H1 (cell line): ENCODE results near the gene PPP2R3A. TPM values are rescaled to one million over a fixed set of nuclear protein-coding genes. Genes with fewer than 3 reads are reported as not detected.

Source experiments
- CTCF ChIA-PET: fragments of 300-600 bp; sonication (Branson Sonifier 250); formaldehyde crosslinking; loops from one replicate; lab custom pipeline; 2021; ENCODE audit not compliant: partially characterized antibody; lab: Charles Lee
- POLR2A ChIA-PET: fragments of 300-600 bp; sonication (Branson Sonifier 250); formaldehyde crosslinking; loops from one replicate; lab custom pipeline; 2021; ENCODE audit warnings: inconsistent platforms; ENCODE audit not compliant: partially characterized antibody; lab: Charles Lee
- DNase-seq, 2 experiments: peaks; one replicate each; pipeline versions ENCODE4 v3.0.0 to v3.0.0-alpha.2; 2010 to 2022; ENCODE audit warnings: low spot score in 2 of 2, low read depth in 1 of 2, mixed read lengths in 1 of 2
- FAIRE-seq: peaks from 2 replicates; lab custom pipeline; 2011; peaks lifted over from hg19 to GRCh38; lab: Jason Lieb, UNC
- H2AFZ ChIP-seq: 2 replicates; pipeline ENCODE4 v1.8.1; 2012; ENCODE audit warnings: low read length, inconsistent platforms
- H2AK5ac ChIP-seq: 2 replicates; pipeline ENCODE4 v1.6.1; 2013; ENCODE audit warnings: low read depth, low read length
- H2BK120ac ChIP-seq: replicated peaks from 2 replicates; pipeline ENCODE3; 2013; ENCODE audit warnings: low read depth, low read length, inconsistent platforms
- H2BK12ac ChIP-seq: 2 replicates; pipeline ENCODE4 v1.6.1; 2013; ENCODE audit warnings: low read depth, low read length
- H2BK15ac ChIP-seq: 2 replicates; pipeline ENCODE4 v1.6.1; 2013; ENCODE audit warnings: low read length
- H2BK20ac ChIP-seq: 2 replicates; pipeline ENCODE4 v1.6.1; 2013; ENCODE audit warnings: low read length
- H2BK5ac ChIP-seq: 2 replicates; pipeline ENCODE4 v1.6.1; 2013; ENCODE audit warnings: low read depth, low read length
- H3K14ac ChIP-seq: 2 replicates; pipeline ENCODE4 v1.6.1; 2013; ENCODE audit warnings: inconsistent platforms; ENCODE audit not compliant: insufficient read length
- H3K18ac ChIP-seq: 2 replicates; pipeline ENCODE4 v1.6.1; 2013; ENCODE audit warnings: low read length; ENCODE audit errors: extremely low read depth
- H3K23ac ChIP-seq: 2 replicates; pipeline ENCODE4 v1.6.1; 2013; ENCODE audit warnings: inconsistent platforms; ENCODE audit not compliant: insufficient read length
- H3K23me2 ChIP-seq: 2 replicates; pipeline ENCODE4 v1.6.1; 2013; ENCODE audit warnings: low read depth, low read length
- H3K27ac ChIP-seq: 2 replicates; pipeline ENCODE4 v1.6.1; 2011; ENCODE audit warnings: low read depth, low read length, inconsistent platforms
- H3K27me3 ChIP-seq, 4 experiments: replicated peaks in 1 of 4; 1 replicate in 1 of 4; 2 replicates in 3 of 4; pipeline versions ENCODE4 v1.6.1 to v1.8.1; 2011 to 2013; ENCODE audit warnings: low read length in 3 of 4, mild to moderate bottlenecking in 3 of 4, inconsistent platforms in 2 of 4, mixed read lengths in 2 of 4, moderate library complexity in 1 of 4; ENCODE audit not compliant: control insufficient read depth in 3 of 4, insufficient read depth in 3 of 4; ENCODE audit errors: extremely low read depth in 1 of 4
- H3K36me3 ChIP-seq, 4 experiments: 2 replicates each; pipeline versions ENCODE4 v1.6.1 to v1.8.1; 2011 to 2013; ENCODE audit warnings: mild to moderate bottlenecking in 4 of 4, low read length in 3 of 4, moderate library complexity in 2 of 4, control low read depth in 1 of 4, inconsistent platforms in 1 of 4; ENCODE audit not compliant: insufficient read depth in 4 of 4, control insufficient read depth in 2 of 4
- H3K4ac ChIP-seq: replicated peaks from 2 replicates; pipeline ENCODE3; 2013; ENCODE audit warnings: low read length, low read depth, mixed read lengths, inconsistent platforms; ENCODE audit not compliant: insufficient read length
- H3K4me1 ChIP-seq, 4 experiments: replicated peaks in 1 of 4; 1 replicate in 1 of 4; 2 replicates in 3 of 4; pipeline versions ENCODE4 v1.6.1 to v1.8.1; 2011 to 2013; ENCODE audit warnings: low read length in 3 of 4, inconsistent platforms in 2 of 4, mixed read lengths in 1 of 4; ENCODE audit not compliant: insufficient read depth in 4 of 4, control insufficient read depth in 3 of 4
- H3K4me2 ChIP-seq, 2 experiments: 2 replicates each; pipeline versions ENCODE4 v1.6.1 to v1.8.1; 2011 to 2013; ENCODE audit warnings: low read depth in 2 of 2, low read length in 2 of 2, control low read depth in 1 of 2, inconsistent platforms in 1 of 2, mild to moderate bottlenecking in 1 of 2; ENCODE audit not compliant: insufficient read depth in 1 of 2
- H3K4me3 ChIP-seq, 4 experiments: fragments of 200-600, 300-600 bp in 1 of 4; sonication (generic), shearing (Covaris generic), sonication (Bioruptor Twin) in 1 of 4; 2 replicates each; pipeline versions ENCODE4 v1.5.1 to v1.8.1; 2011 to 2016; ENCODE audit warnings: low read length in 4 of 4, low read depth in 3 of 4, control low read depth in 2 of 4, inconsistent platforms in 2 of 4, mild to moderate bottlenecking in 2 of 4, mixed read lengths in 1 of 4, moderate library complexity in 1 of 4; ENCODE audit not compliant: insufficient read depth in 2 of 4; ENCODE audit errors: extremely low read depth in 1 of 4
- H3K56ac ChIP-seq: replicated peaks from 2 replicates; pipeline ENCODE3; 2013; ENCODE audit warnings: low read depth, mild to moderate bottlenecking, mixed read lengths, low read length, inconsistent platforms; ENCODE audit not compliant: insufficient read length
- H3K79me1 ChIP-seq: 2 replicates; pipeline ENCODE4 v1.6.1; 2013; ENCODE audit warnings: low read depth, low read length, control low read depth
- H3K79me2 ChIP-seq, 2 experiments: 2 replicates each; pipeline versions ENCODE4 v1.6.1 to v1.8.1; 2012 to 2013; ENCODE audit warnings: low read length in 2 of 2, mild to moderate bottlenecking in 2 of 2, inconsistent platforms in 1 of 2; ENCODE audit not compliant: insufficient read depth in 2 of 2, control insufficient read depth in 1 of 2
- H3K9ac ChIP-seq, 4 experiments: replicated peaks in 1 of 4; 1 replicate in 1 of 4; 2 replicates in 3 of 4; pipeline versions ENCODE4 v1.6.1 to v1.8.1; 2011 to 2013; ENCODE audit warnings: low read depth in 3 of 4, low read length in 3 of 4, control low read depth in 2 of 4, mild to moderate bottlenecking in 2 of 4, moderate library complexity in 2 of 4, inconsistent platforms in 1 of 4; ENCODE audit errors: extremely low read depth in 1 of 4
- H3K9me3 ChIP-seq, 2 experiments: 2 replicates each; pipeline versions ENCODE4 v1.6.1 to v1.8.1; 2012 to 2013; ENCODE audit warnings: mild to moderate bottlenecking in 2 of 2, moderate library complexity in 2 of 2, control low read depth in 1 of 2, inconsistent platforms in 1 of 2, low read depth in 1 of 2, low read length in 1 of 2, mixed read lengths in 1 of 2; ENCODE audit not compliant: insufficient read depth in 2 of 2
- H4K20me1 ChIP-seq, 2 experiments: replicated peaks in 1 of 2; 2 replicates each; pipeline versions ENCODE3 to v1.8.1; 2011 to 2013; ENCODE audit warnings: inconsistent platforms in 2 of 2, low read length in 2 of 2, mild to moderate bottlenecking in 1 of 2; ENCODE audit not compliant: insufficient read depth in 2 of 2, control insufficient read depth in 1 of 2
- H4K5ac ChIP-seq: 2 replicates; pipeline ENCODE4 v1.6.1; 2013; ENCODE audit warnings: low read length, low read depth, mixed read lengths, inconsistent platforms; ENCODE audit not compliant: insufficient read length
- H4K8ac ChIP-seq: 2 replicates; pipeline ENCODE4 v1.8.0; 2013; ENCODE audit warnings: mild to moderate bottlenecking, moderate library complexity, low read length, inconsistent platforms; ENCODE audit not compliant: insufficient read depth; ENCODE audit errors: extremely low read depth
- H4K91ac ChIP-seq: replicated peaks from 2 replicates; pipeline ENCODE3; 2013; ENCODE audit warnings: low read length, mixed read lengths, inconsistent platforms; ENCODE audit not compliant: insufficient read length
- CBX5 ChIP-seq: fragments of 300-800, 300-1000 bp; sonication (generic); IDR thresholded peaks from 2 replicates; pipeline ENCODE4 v1.7.1; 2016; ENCODE audit warnings: antibody characterized with exemption, low read length, low read depth
- CHD2 ChIP-seq: IDR thresholded peaks from 2 replicates; pipeline ENCODE4 v1.6.1; 2012; ENCODE audit warnings: low read length, improper control_type of control experiment
- E2F6 ChIP-seq: IDR thresholded peaks from 2 replicates; pipeline ENCODE4 v1.6.1; 2012; ENCODE audit warnings: inconsistent platforms
- EZH2 ChIP-seq: fragments of 200-600 bp; sonication (generic); IDR thresholded peaks from 2 replicates; pipeline ENCODE4 v1.7.1; 2012; ENCODE audit warnings: low read depth, mild to moderate bottlenecking, moderate library complexity, low read length, inconsistent platforms; ENCODE audit not compliant: severe bottlenecking
- FOSL1 ChIP-seq: IDR thresholded peaks from 2 replicates; pipeline ENCODE4 v1.6.1; 2011; ENCODE audit warnings: mild to moderate bottlenecking, low read depth, low read length, moderate library complexity; ENCODE audit not compliant: insufficient read depth
- POLR2A ChIP-seq, 2 experiments: IDR thresholded peaks; 1 replicate in 1 of 2; 2 replicates in 1 of 2; pipeline ENCODE4 v1.6.1; 2011; ENCODE audit warnings: low read depth in 2 of 2, low read length in 2 of 2, mild to moderate bottlenecking in 2 of 2; ENCODE audit errors: control extremely low read depth in 1 of 2
- RAD21 ChIP-seq, 2 experiments: IDR thresholded peaks in 1 of 2; conservative IDR thresholded peaks in 1 of 2; 2 replicates each; pipeline ENCODE4 v1.6.1; 2011; ENCODE audit warnings: low read depth in 2 of 2, low read length in 2 of 2, improper control_type of control experiment in 1 of 2, inconsistent platforms in 1 of 2, mild to moderate bottlenecking in 1 of 2, moderate library complexity in 1 of 2
- SAP30 ChIP-seq: fragments of 300-600 bp; sonication (generic); IDR thresholded peaks from 2 replicates; pipeline ENCODE4 v1.7.1; 2012; ENCODE audit warnings: low read length, moderate library complexity, mild to moderate bottlenecking, inconsistent platforms; ENCODE audit not compliant: insufficient read depth, insufficient replicate concordance
- SIX5 ChIP-seq: IDR thresholded peaks from 2 replicates; pipeline ENCODE4 v1.6.1; 2011; ENCODE audit warnings: mild to moderate bottlenecking, low read depth, low read length
- SUZ12 ChIP-seq: fragments of 200-600 bp; sonication (generic); IDR thresholded peaks from 2 replicates; pipeline ENCODE4 v1.6.1; 2012; ENCODE audit warnings: mild to moderate bottlenecking, inconsistent platforms, low read length, moderate library complexity, mixed read lengths
- TBP ChIP-seq: IDR thresholded peaks from 2 replicates; pipeline ENCODE4 v1.6.1; 2011; ENCODE audit warnings: low read depth, low read length, improper control_type of control experiment
- TCF12 ChIP-seq: IDR thresholded peaks from 2 replicates; pipeline ENCODE4 v1.6.1; 2011; ENCODE audit warnings: low read depth, mild to moderate bottlenecking, low read length
- TEAD4 ChIP-seq: IDR thresholded peaks from 2 replicates; pipeline ENCODE4 v1.6.1; 2012; ENCODE audit warnings: low read depth, low read length, inconsistent platforms, mixed read lengths
- ZNF274 ChIP-seq: IDR thresholded peaks from 2 replicates; pipeline ENCODE4 v1.7.0; 2012; ENCODE audit warnings: low read length, borderline replicate concordance; ENCODE audit errors: extremely low read depth
- WGBS, 2 experiments: shearing (Covaris generic) in 1 of 2; methylation state at CpG; one replicate each; pipeline versions ENCODE4 v1.1.6 to v1.1.7; 2013 to 2015; ENCODE audit warnings: low lambda C conversion rate in 2 of 2, mixed read lengths in 2 of 2, inconsistent platforms in 1 of 2, low coverage in 1 of 2, missing lambda C conversion rate in 1 of 2; ENCODE audit not compliant: insufficient replicate concordance in 2 of 2, insufficient coverage in 1 of 2, insufficient read length in 1 of 2; ENCODE audit errors: extremely low coverage in 1 of 2, missing lambda C conversion rate in 1 of 2; 5-methylcytosine and 5-hydroxymethylcytosine counted together
- polyA plus RNA-seq, 7 experiments: library from polyadenylated mRNA; depleted of rRNA in 3 of 7; stranded (reverse) in 5 of 7; unstranded in 2 of 7; fragments of >200 nt in 5 of 7; fragments of 200-250 nt in 2 of 7; gene quantifications; 1 replicate in 5 of 7; 2 replicates in 1 of 7; 4 replicates in 1 of 7; pipeline versions ENCODE4 v1.2.1 to v1.2.3, GENCODE V29; 2011 to 2013; ENCODE audit warnings: missing spikeins in 2 of 7, mixed read lengths in 2 of 7
- total RNA-seq: library from RNA; stranded (reverse); fragmentation: NEBNext Ultra II Directional; extraction: Animal tissue kit (Norgen Biotek cat#: 25700); gene quantifications from 2 replicates; pipeline ENCODE4 v1.2.1, GENCODE V29; 2021

PPP2R3A gene
- total and polyA plus RNA-seq, 2 of the 8 experiments (the other 6 are each of a cell fraction or from before 2014, with no cell fraction given), result 4.1 to 15.2 TPM

- Histone ChIP-seq H2BK5ac (no peak overlapping the region), H3K4me1 (no peaks in the 10 kb centered on the region), H3K9me3 (no peaks in the 10 kb centered on the region), H3K4ac (no peak overlapping the region), H3K79me1 (no peaks in the 10 kb centered on the region), H4K8ac (no peak overlapping the region), H3K14ac (no peak overlapping the region), H3K36me3 (peaks cover 0 to 6% (median 0%) of the 10 kb centered on the region in 4 experiments; a peak in 1 of 8 replicates), H3K18ac (no peak overlapping the region), H2AFZ (no peak overlapping the region), H4K20me1 (no peaks in the 10 kb centered on the region), H2AK5ac (no peak overlapping the region), H3K4me3 (no peak overlapping the region), H3K79me2 (no peaks in the 10 kb centered on the region), H2BK20ac (no peak overlapping the region), H3K9ac (no peak overlapping the region), H3K27me3 (no peaks in the 10 kb centered on the region), H4K5ac (no peak overlapping the region), H3K23ac (no peak overlapping the region), H3K4me2 (no peak overlapping the region), H4K91ac (no peak overlapping the region), H3K27ac (no peak overlapping the region), H3K56ac (no peak overlapping the region), H2BK15ac (no peak overlapping the region), H2BK12ac (no peak overlapping the region), H2BK120ac (no peak overlapping the region), H3K23me2 (no peaks in the 10 kb centered on the region)
- no peak for DNase-seq
- ChIA-PET CTCF (interaction anchor here (0.8 to 1.7 kb wide), 4 partner anchors 28 to 168 kb away, joined by 3 to 6 read pairs (median 3); no protein-coding TSS in a partner anchor), POLR2A (no interaction called here)
- 95% methylated on average over 3 of the region's 3 CpGs; no CpG with 5 or more reads in 1 of the 2 experiments for WGBS, 2 experiments
- FAIRE-seq, result no peak
- no peak for TF ChIP-seq ZNF274
- TF ChIP-seq E2F6, result no peak
- TF ChIP-seq SIX5, result no peak
- TF ChIP-seq SUZ12, result no peak
- no peak for TF ChIP-seq TEAD4
- no peak for TF ChIP-seq FOSL1
- no peak for TF ChIP-seq TBP
- TF ChIP-seq POLR2A (IDR thresholded peaks at IDR 0.05; ENCODE audit: control extremely low read depth in 1 of 2, low read depth in 2 of 2, low read length in 2 of 2), result no peak
- no peak for TF ChIP-seq EZH2
- no peak for TF ChIP-seq TCF12
- no peak for TF ChIP-seq RAD21 (IDR thresholded peaks at IDR 0.05 in 1 of 2, conservative IDR thresholded peaks at IDR 0.05 in 1 of 2; ENCODE audit: low read depth in 2 of 2, low read length in 2 of 2)
- no peak for TF ChIP-seq SAP30
- TF ChIP-seq CBX5, result no peak
- no peak for TF ChIP-seq CHD2
These were observed 104.8 kb downstream of the PPP2R3A start for GRCh38 chr3:136070334-136070733.
